GM21825 (cell line): ENCODE data around the gene MDFIC.

Experiments used
- ATAC-seq: cut with Tn5 transposase; IDR thresholded peaks from one replicate; pipeline ENCODE4 v1.9.1; 2021; ENCODE audit warnings: mild to moderate bottlenecking, moderate library complexity; ENCODE audit not compliant: unreplicated experiment

MDFIC gene

GRCh38 chr7:115034515-115034914 lies 112.6 kb downstream of the MDFIC start:
- no peak for ATAC-seq

- no peak for ATAC-seq
These were observed 115.4 kb downstream of the MDFIC start for GRCh38 chr7:115037128-115037802.

GRCh38 chr7:115038158-115038557 lies 116.3 kb downstream of the MDFIC start:
- ATAC-seq = no peak

GRCh38 chr7:115040057-115040456 lies 118.2 kb downstream of the MDFIC start:
- no peak for ATAC-seq

- ATAC-seq = no peak
These were observed 118.6 kb downstream of the MDFIC start for GRCh38 chr7:115040495-115040894.

- ATAC-seq = no peak
These were observed 120.7 kb downstream of the MDFIC start for GRCh38 chr7:115042596-115042995.

GRCh38 chr7:115043605-115044004 lies 121.7 kb downstream of the MDFIC start:
- ATAC-seq = no peak

GRCh38 chr7:115044224-115044623 lies 122.3 kb downstream of the MDFIC start:
- no peak for ATAC-seq

- ATAC-seq = no peak
These were observed 126.2 kb downstream of the MDFIC start for GRCh38 chr7:115047958-115048720.

GRCh38 chr7:115052706-115053105 lies 130.8 kb downstream of the MDFIC start:
- ATAC-seq = no peak

GRCh38 chr7:115054478-115055065 lies 132.7 kb downstream of the MDFIC start:
- no peak for ATAC-seq

- no peak for ATAC-seq
These were observed 134.1 kb downstream of the MDFIC start for GRCh38 chr7:115056019-115056418.

- ATAC-seq = no peak
These were observed 136.8 kb downstream of the MDFIC start for GRCh38 chr7:115058726-115059125.

GRCh38 chr7:115059321-115059720 lies 137.4 kb downstream of the MDFIC start:
- no peak for ATAC-seq

- ATAC-seq = peak; percentile 68
These were observed 138.4 kb downstream of the MDFIC start for GRCh38 chr7:115060095-115060870.

GRCh38 chr7:115066050-115066449 lies 144.2 kb downstream of the MDFIC start:
- ATAC-seq = peak; percentile 84

GRCh38 chr7:115066634-115067033 lies 144.7 kb downstream of the MDFIC start:
- ATAC-seq = no peak

GRCh38 chr7:115068220-115068619 lies 146.3 kb downstream of the MDFIC start:
- no peak for ATAC-seq
